ENCODE measurements around the gene STIM2.
A peak's percentile ranks its signal among the peaks of the same experiment; 100 is the strongest.

Gene STIM2

DNA sequence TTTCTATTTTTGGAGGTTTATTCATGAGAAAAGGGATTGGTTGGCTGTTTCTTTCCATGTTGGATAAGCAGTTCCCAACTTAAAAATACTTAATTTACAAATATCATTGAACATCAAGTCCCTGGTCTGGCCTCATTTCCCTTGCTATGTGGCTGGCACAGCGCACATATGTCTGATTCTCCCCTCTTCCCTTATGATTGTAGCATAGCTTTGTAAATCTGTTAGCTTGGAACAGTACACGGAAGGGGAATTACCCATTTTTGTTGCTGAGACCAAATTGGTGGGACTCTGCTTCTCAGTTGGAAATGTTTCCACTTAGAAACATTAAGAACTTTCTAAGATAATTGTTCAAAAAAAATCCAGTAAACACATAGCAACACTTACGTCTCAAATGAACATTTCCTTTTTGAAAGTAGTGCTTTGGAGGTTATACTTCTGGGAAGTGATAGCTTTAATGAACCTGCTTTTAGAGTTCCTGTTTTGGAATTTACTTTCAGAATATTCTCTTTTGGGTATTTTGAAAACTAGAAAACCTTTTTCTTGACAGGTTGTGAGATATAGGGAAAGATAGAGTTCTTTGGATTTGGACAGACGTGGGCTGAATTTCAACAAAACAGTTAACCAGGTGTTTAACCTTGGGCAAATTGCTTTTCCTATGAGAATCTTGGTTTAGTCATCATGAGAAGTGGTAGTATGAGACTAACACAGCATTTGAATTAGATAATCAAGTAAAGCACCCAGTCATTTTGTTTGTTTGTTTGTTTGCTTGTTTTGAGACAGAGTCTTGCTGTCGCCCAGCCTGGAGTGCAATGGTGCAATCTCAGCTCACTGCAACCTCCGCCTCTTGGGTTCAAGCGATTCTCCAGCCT lies 47.3 kb downstream of the STIM2 start:
- no peak for DNase-seq

DNA sequence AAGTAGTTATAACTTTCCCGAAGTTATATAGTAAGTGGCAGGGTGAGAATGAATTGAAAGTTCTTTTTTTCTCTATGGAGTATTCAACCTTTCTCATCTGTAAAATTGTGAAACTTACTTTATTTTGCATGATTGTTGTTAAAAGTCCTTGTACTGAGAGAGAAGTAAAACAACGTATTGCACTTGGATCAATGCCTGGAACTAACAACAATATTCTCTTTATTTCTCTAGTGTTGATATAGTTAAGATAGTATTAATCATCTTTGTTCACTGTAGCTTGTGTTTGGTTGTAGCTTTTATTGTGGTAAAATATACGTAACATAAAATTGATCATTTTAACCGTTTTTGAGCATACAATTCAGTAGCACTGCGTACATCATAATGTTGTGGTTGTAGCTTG lies 48.7 kb downstream of the STIM2 start:
- no peak for DNase-seq

DNA sequence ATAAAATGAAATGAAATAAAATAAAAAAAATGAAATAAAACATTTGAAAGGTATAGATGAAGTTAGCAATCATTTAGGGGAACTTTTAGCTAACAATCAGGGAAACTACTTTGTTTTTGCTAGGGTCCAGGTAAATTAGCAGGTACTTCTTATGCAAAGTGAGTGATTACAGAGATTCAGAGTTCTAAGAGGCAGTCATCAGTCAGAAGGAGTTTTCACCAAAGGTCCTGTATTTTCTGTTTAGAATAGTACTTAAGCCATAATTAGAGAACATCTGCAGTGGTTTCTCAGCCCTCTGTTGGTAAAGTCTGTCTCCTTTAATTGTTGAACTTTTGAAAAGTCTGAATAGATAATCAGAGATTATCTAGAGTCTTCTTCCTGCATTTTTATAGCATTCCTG lies 50.6 kb downstream of the STIM2 start:
- no peak for DNase-seq

DNA sequence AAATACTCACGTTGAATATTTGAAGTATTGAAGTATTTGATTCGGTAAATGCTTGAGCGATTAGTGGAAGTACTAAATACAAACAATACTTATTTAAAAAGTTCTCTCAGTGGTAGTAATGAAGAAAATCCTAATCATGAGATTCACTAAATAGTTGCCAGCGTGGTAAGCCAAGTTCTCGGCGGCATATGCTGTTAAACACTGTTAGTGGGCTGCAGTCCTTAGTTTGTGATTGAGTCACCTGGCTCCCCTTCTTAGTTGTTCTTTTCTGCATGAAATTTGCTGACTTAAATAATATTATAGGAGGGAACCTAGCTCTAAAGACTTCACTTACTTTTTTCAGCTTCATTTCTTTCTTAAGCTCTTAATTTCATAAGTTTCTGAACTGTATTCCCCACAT lies 51.4 kb downstream of the STIM2 start:
- no peak for DNase-seq

DNA sequence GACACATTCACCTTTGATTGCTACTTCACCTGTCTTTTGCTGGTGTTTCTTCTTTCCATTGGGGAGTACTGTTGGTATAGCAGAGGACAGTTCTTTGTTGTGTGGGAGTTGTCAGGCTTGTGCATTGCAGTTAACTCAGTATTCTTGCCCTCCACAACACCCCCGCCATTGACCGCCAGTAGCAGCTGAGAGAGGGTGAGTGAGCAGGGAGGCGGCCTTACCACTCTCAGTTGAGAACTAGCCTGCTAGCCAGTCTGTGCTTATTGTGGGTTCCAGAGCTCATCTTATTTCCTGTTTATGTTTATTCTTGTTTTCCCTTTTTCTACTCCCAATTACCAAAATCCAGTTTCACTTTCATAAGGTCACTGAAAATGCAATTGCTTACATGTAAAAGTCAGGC lies 52.2 kb downstream of the STIM2 start:
- peak; percentile 4 for DNase-seq

DNA sequence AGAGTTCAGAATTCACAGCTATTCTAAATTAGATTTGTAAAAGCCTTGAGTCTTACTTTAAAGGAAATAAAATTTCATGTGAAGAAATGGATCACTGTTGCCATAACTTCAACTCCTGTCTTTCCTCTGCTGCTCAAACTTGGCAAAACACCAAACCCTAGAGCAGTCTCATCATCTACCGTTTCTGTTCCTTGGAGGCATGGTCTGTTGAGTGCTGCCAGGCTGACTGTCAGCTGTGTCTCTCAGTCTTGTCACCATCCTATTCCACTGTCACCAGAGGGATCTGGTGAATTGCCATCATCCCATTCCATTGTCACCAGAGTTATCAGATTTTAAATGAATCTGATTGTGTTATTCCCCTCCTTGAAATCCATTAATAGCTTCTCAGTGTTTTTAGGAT lies 55.6 kb downstream of the STIM2 start:
- no peak for DNase-seq

DNA sequence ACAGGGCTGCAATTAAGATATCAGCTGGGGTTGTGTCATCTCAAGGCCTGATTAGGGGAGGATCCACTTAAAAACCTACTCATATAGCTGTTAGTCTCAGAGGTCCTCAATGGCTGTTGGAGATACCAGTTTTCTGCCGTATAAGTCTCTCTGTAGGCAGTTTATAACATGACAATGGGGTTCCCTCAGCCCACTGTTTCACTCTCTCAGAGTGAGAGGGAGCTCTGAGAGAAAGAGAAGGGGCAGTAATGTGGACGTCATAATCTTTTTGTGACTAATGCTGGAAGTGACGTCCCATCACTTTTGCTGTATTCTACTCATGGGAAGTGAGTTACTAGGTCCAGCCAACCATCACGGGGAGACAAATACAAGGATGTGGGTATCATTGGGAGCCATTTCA lies 70.3 kb downstream of the STIM2 start:
- no peak for DNase-seq

- no peak for DNase-seq
Measured at GRCh38 chr4:26931451-26931850, 70.8 kb downstream of the STIM2 start.

DNA sequence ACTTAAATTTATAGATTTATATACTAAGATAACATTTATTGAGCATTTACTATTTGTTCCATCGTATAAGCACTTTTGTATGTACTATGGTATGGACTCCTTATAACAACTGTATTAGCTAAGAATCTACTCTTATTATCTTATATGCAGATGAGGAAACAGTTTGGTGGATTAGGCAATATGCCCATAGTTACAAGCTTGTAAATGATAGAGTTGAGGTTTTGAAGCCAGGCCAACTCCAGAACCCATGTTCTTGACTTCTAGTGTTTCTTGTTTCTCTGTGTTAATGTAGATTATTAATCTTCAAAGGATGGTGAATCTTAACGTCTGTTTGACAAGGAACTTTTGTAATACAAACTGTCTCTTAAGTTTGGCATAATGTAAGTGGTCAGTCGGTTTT lies 71.3 kb downstream of the STIM2 start:
- no peak for DNase-seq

- no peak for DNase-seq
Measured at GRCh38 chr4:26935397-26935796, 74.8 kb downstream of the STIM2 start.

DNA sequence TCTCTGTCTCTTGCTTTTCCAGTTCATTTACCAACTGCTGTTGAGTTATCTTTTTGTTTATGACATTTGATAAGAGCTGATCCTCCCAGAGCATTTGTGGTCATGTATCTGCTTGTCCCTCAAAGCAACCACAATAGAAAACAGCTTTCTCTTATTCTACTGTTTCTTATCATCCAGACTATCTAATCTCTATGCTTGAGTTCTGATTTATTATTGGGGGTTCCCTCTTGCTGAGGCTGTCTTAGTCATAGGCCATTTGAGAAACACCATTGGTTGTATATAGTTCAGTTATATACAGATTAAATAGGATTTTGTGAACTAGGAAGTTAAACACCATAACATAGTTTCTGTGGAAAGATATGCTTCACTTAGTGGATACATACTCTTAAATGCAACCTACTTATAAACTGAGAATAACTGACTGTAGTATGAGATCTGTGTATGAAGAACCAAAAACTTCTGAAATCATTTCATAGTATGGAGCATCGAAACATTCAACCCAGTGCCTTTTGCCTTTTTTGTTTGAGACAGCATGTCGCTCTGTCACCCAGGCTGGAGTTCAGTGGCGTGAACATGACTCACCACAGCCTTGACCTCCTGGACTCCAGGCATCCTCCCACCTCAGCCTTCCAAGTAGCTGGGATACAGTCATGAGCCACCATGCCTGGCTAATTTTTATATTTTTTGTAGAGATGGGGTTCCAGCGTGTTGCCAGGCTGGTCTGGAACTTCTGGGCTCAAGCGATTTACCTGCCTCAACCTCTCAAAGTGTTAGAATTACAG lies 75.8 kb downstream of the STIM2 start:
- no peak for DNase-seq

DNA sequence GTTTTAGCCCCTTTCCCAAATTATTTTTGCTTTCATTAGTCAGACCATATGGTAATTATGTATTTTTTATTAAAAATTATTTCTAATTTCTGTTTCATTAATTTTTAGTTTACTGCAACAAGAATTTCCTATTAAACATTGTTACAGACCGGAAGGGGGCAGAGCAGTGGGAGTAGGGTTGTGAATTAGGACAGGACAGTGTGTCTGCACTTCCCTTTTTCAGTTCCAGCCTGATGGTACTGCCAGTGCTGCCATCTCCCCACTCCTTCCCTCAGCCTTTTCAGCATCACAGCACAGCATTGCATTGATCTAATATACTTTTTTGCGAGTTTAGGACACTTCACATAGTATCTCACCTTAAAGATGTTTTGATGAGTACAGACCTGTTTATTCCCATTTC lies 76.5 kb downstream of the STIM2 start:
- DNase-seq = no peak

DNA sequence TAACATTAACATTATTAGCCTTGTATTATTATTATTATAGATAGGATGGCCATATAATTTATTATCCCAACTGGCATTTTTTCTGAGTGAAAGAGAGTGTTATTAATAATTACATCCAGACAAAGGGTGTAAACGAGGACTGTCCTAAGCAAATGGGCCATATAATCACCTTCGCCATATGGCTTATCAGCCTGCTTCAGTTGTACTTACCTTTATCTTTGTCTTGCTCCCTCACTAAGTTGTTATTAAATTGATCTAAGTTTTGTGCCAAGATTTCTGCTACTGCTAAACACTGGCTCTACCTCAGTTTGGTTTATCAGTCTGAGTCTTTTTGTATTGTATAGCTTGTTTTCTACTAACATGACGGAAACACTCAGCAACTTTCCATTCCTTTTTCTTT lies 76.9 kb downstream of the STIM2 start:
- no peak for DNase-seq

DNA sequence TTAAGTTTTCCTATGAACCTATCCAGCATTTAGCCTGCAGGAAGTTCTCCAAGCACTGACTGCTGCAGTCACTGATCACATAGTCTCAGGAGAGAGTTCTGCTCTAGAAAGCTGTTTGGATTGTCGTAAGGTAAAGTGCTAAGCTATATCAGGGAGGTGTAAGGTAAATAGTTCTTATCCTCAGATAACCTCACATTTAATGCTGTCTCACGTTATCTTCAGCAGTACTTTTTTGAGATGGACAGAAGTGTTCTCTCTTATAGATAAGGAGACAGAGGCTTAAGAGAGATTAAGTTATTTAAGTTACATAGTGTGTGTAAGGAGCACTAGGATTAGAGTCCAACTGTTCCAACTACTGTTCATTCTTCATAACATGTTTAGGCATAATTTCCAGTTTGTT lies 77.9 kb downstream of the STIM2 start:
- DNase-seq = no peak

GRCh38 chr4:26941951-26942350 lies 81.3 kb downstream of the STIM2 start:
- DNase-seq = no peak

GRCh38 chr4:26942871-26943270 lies 82.2 kb downstream of the STIM2 start:
- DNase-seq = no peak

DNA sequence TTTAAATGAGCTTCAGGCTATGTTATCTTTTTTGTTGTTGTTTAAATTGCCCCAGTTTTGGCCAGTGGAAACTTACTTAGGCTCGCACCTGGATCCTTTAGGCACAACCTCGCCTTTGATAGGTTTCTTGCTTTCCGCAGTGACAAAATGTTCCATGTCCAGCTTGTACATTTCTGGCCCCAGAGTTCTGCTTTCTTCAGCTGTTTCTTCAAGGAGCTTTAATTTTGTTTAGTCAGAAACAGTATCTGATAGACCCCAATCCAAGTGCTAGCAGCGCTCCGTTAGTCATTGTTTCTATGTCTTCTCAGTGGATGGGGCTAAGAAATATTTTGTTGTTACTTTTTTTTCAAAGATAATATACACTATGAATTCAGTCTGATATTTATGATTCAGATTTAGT lies 82.8 kb downstream of the STIM2 start:
- no peak for DNase-seq

DNA sequence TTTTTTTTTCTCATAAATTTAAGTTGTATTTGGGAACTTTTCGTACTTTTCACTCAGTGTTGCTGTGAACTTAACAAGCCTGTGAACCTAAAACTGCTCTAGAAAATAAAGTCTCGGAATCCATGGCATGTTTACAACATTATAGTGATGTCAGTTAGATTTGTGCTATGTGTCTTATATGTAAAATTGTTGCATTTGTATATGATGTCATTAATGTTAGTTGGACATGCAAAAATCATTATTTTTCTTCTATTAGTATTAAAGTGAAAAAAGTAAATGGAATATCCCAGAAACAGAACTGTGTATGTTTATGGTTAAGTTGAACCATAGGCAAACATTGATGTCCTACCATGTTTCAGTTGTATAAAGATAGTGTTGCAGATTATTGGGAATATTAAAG lies 85.2 kb downstream of the STIM2 start:
- DNase-seq = no peak

DNA sequence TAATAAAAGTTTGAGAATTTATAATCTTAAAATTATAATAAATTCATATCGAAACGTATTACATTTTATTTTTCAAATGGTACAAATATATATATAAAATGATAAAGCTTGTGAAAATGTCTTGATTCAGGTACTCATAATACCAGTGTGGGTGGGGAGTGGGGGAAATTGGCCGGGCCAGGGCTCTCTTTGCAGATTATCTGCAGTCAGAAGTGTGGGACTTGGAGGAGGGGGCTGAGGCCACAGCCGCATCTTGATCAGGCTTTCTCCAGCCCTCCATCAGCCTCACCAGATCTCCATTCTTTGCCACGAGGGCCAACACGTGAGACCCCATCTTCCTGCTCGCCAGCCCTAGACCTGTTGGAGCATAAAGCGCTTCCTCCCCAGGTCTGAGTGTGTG lies 86.7 kb downstream of the STIM2 start:
- no peak for DNase-seq

GRCh38 chr4:26950446-26950845 lies 89.8 kb downstream of the STIM2 start:
- DNase-seq = no peak

DNA sequence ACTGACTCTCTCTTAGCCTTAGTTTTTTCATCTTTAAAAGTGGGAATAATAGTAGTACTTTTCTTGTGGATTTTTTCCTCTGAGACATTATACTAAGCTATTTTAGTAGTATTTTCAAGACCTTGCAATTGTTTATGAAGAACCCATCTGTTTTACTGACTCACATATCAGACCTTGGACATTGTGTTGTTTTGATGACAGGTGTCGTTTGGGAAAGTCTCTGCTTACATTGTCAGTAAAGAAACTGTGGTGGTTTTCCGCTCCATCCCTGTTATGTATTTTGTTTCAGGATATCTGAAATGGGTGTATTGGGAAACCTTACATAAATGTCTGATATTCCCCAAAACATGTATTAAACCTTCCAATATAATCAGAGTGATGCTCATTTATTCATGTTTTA lies 92.2 kb downstream of the STIM2 start:
- DNase-seq = no peak

DNA sequence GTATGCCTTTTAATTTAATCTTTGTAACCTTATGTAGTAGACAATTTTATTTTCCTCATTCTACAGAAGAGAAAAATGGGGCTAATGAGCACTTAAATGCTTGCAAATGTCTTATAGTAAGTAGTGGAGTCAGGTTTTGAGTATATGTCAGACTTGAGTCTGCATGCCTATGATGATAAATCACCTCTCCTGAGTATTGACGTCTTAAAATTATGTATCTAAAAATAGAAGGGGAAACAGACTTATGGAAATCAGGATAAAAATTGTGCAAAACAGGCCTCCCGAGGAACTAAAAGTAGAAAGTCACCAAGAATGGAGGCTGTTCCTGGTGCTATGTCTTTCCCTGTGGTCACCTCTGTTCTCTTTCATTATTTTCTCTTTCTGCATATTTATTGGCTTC lies 92.7 kb downstream of the STIM2 start:
- no peak for DNase-seq

- DNase-seq = no peak
Measured at GRCh38 chr4:26953770-26954423, 93.3 kb downstream of the STIM2 start.

DNA sequence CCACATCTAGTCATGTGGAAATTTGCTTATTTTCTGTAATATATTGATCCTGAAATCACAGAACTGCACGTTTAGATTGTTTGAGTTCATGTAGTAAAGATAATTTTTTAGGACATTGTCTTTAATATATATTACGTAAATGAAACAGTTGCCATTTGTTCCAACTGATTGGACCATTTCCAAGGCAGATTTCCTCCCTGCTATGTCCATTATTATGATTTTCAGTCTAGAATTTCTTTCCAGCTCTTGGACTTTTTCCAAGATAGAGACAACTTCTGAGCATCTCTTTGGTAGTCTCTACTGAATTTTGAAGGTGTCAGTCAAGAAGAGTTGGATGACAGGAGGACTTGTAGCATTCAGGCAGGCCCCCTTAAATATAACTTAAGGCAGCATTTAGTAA lies 94.6 kb downstream of the STIM2 start:
- no peak for DNase-seq
